ENCODE measurements around the gene UPK1A. TPM values are rescaled to one million over a fixed set of nuclear protein-coding genes. Genes with fewer than 3 reads are reported as not detected.

Gene UPK1A
- total and polyA plus RNA-seq, 2 of the 8 experiments (the other 6 are each of a cell fraction or from before 2014, with no cell fraction given), result 0.56 to 9.9 TPM

DNA sequence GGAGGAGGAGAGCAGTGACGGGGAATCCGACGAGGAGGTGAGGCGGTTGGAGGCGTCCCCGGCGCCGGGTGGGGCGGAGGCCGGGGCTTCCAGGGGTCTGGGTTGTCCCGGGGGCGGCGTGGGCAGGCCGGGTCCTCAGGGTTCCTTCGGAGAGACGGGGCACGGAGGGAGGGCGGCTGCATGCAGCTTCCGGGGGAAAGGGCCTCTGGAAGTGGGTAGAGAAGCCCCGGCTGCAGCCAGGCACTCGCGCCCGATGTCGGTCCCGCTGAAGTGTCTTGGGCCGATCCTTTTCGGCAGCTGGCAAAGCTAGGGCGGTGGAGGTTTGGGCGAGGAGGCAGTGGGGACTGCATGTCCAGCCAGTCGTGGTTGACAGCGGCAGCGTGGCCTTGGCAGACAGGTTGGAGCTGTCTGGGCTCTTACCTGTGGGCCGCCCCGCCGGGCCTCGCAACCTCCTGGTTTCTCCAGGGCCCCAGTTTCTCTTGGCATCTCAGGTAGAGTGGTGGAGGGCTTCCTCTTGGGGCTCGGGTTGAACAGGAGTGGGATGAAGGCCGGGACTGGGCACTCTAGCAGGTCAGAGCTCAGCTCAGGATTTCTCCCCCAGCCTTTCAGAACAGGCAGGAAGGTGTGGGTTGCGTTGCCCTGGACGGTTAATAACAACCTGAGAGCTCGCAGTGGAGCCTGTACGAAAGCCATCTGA lies 52.2 kb downstream of the UPK1A start:
- no peak overlapping the region for H2AK5ac ChIP-seq (ENCODE audit: low read depth, low read length)
- peak overlapping the region; percentile 70 to 89 (median 85) for H3K4me3 ChIP-seq (ENCODE audit: extremely low read depth in 1 of 4, insufficient read depth in 2 of 4, low read depth in 3 of 4, low read length in 4 of 4)
- POLR2A ChIA-PET (ENCODE audit: partially characterized antibody), result interaction anchor here (0.6 to 5.0 kb wide), 12 partner anchors 9 to 212 kb away, joined by 3 to 54 read pairs (median 4); partner anchors contain the start of genes PSENEN and U2AF1L4
- no peak overlapping the region for H2BK20ac ChIP-seq (ENCODE audit: low read length)
- no peak overlapping the region for H4K5ac ChIP-seq (ENCODE audit: insufficient read length, low read depth, low read length)
- H3K9me3 ChIP-seq (ENCODE audit: insufficient read depth in 2 of 2, low read depth in 1 of 2, low read length in 1 of 2), result no peaks in the 10 kb centered on the region
- no peak overlapping the region for H2BK12ac ChIP-seq (ENCODE audit: low read depth, low read length)
- no peak overlapping the region for H2BK5ac ChIP-seq (ENCODE audit: low read depth, low read length)
- H4K8ac ChIP-seq (ENCODE audit: extremely low read depth, insufficient read depth, low read length), result peak overlapping the region; percentile 69
- H3K27me3 ChIP-seq (replicated peaks in 1 of 4; ENCODE audit: control insufficient read depth in 3 of 4, extremely low read depth in 1 of 4, insufficient read depth in 3 of 4, low read length in 3 of 4), result no peaks in the 10 kb centered on the region
- peak overlapping the region; percentile 51 to 86 (median 64); a peak in 6 of 7 replicates for H3K9ac ChIP-seq (replicated peaks in 1 of 4; ENCODE audit: extremely low read depth in 1 of 4, low read depth in 3 of 4, low read length in 3 of 4)
- no peak overlapping the region for H2BK15ac ChIP-seq (ENCODE audit: low read length)
- peak overlapping the region; percentile 80 to 97 for H3K4me2 ChIP-seq (ENCODE audit: insufficient read depth in 1 of 2, low read depth in 2 of 2, low read length in 2 of 2)
- DNase-seq (ENCODE audit: low read depth in 1 of 2, low spot score in 2 of 2) (peak in 1 of 2 experiments; percentile 62), FAIRE-seq (no peak)
- peaks cover 11% of the 10 kb centered on the region in 2 experiments for H4K20me1 ChIP-seq (replicated peaks in 1 of 2; ENCODE audit: control insufficient read depth in 1 of 2, insufficient read depth in 2 of 2, low read length in 2 of 2)
- peaks cover 10 to 28% (median 15%) of the 10 kb centered on the region in 4 experiments; a peak in 7 of 8 replicates for H3K36me3 ChIP-seq (ENCODE audit: control insufficient read depth in 2 of 4, insufficient read depth in 4 of 4, low read length in 3 of 4)
- H4K91ac ChIP-seq (replicated peaks; ENCODE audit: insufficient read length, low read length), result no peak overlapping the region
- H3K79me2 ChIP-seq (ENCODE audit: control insufficient read depth in 1 of 2, insufficient read depth in 2 of 2, low read length in 2 of 2), result peaks cover 0 to 20% of the 10 kb centered on the region in 2 experiments; a peak in 3 of 4 replicates
- no peak overlapping the region; the same call in 1 of the 2 replicates for H3K27ac ChIP-seq (ENCODE audit: low read depth, low read length)
- WGBS, 2 experiments (ENCODE audit: extremely low coverage in 1 of 2, insufficient coverage in 1 of 2, insufficient read length in 1 of 2, insufficient replicate concordance in 2 of 2, low coverage in 1 of 2, low lambda C conversion rate in 2 of 2, missing lambda C conversion rate in 1 of 2), result 8% methylated on average over 23 of the region's 42 CpGs; no CpG with 5 or more reads in 1 of the 2 experiments
- H2AFZ ChIP-seq (ENCODE audit: low read length), result no peak overlapping the region
- CTCF ChIA-PET (ENCODE audit: partially characterized antibody), result interaction anchor here (1.0 to 11.8 kb wide), 3 partner anchors 20 to 101 kb away, joined by 3 to 80 read pairs (median 6); partner anchors contain the start of gene IGFLR1
- no peak overlapping the region for H3K23ac ChIP-seq (ENCODE audit: insufficient read length)
- no peak overlapping the region; the same call in 1 of the 2 replicates for H3K18ac ChIP-seq (ENCODE audit: extremely low read depth, low read length)
- peaks cover 13% of the 10 kb centered on the region for H3K23me2 ChIP-seq (ENCODE audit: low read depth, low read length)
- peak overlapping the region; percentile 37 for H3K56ac ChIP-seq (replicated peaks; ENCODE audit: insufficient read length, low read depth, low read length)
- H3K4me1 ChIP-seq (replicated peaks in 1 of 4; ENCODE audit: control insufficient read depth in 3 of 4, insufficient read depth in 4 of 4, low read length in 3 of 4), result peaks cover 0 to 25% (median 17%) of the 10 kb centered on the region in 4 experiments; a peak in 6 of 7 replicates
- no peak overlapping the region for H3K14ac ChIP-seq (ENCODE audit: insufficient read length)
- no peak overlapping the region for H2BK120ac ChIP-seq (replicated peaks; ENCODE audit: low read depth, low read length)
- peaks cover 8% of the 10 kb centered on the region for H3K79me1 ChIP-seq (ENCODE audit: low read depth, low read length)
- H3K4ac ChIP-seq (replicated peaks; ENCODE audit: insufficient read length, low read depth, low read length), result no peak overlapping the region
- TF ChIP-seq MAFK (IDR thresholded peaks at IDR 0.05; ENCODE audit: low read depth, low read length), result no peak
- no peak for TF ChIP-seq EP300 (IDR thresholded peaks at IDR 0.05; ENCODE audit: borderline replicate concordance in 1 of 2, low read depth in 2 of 2, low read length in 2 of 2)
- TF ChIP-seq POLR2A (IDR thresholded peaks at IDR 0.05; ENCODE audit: control extremely low read depth in 1 of 2, low read depth in 2 of 2, low read length in 2 of 2), result no peak
- TF ChIP-seq, protein P1, sequence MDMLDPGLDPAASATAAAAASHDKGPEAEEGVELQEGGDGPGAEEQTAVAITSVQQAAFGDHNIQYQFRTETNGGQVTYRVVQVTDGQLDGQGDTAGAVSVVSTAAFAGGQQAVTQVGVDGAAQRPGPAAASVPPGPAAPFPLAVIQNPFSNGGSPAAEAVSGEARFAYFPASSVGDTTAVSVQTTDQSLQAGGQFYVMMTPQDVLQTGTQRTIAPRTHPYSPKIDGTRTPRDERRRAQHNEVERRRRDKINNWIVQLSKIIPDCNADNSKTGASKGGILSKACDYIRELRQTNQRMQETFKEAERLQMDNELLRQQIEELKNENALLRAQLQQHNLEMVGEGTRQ (IDR thresholded peaks at IDR 0.05; ENCODE audit: low read length), result no peak
- no peak for TF ChIP-seq CEBPB (IDR thresholded peaks at IDR 0.05; ENCODE audit: low read depth, low read length)
- no peak for TF ChIP-seq RNF2 (IDR thresholded peaks at IDR 0.05; ENCODE audit: borderline replicate concordance, low read depth, low read length, missing control alignments, poor library complexity, severe bottlenecking)
- TF ChIP-seq SIN3A (conservative IDR thresholded peaks at IDR 0.05 in 1 of 2, IDR thresholded peaks at IDR 0.05 in 1 of 2; ENCODE audit: low read depth in 1 of 2, low read length in 2 of 2), result peak; percentile 75 to 82; a peak in 3 of 4 replicates
- no peak for TF ChIP-seq BACH1 (IDR thresholded peaks at IDR 0.05; ENCODE audit: low read length)
- no peak for TF ChIP-seq POU5F1 (IDR thresholded peaks at IDR 0.05; ENCODE audit: low read depth, low read length)
- TF ChIP-seq EZH2 (IDR thresholded peaks at IDR 0.05; ENCODE audit: low read depth, low read length, severe bottlenecking), result no peak

Measured in H1 (cell line).